Measurements from ENCODE around the gene COL5A3. TPM values are rescaled to one million over a fixed set of nuclear protein-coding genes. Genes with fewer than 3 reads are reported as not detected.

COL5A3 gene
- total and polyA plus RNA-seq, 2 of the 13 experiments (the other 11 are each of a cell fraction or from before 2014, with no cell fraction given) = 0.02 TPM; not detected in 1

GRCh38 chr19:10001899-10002298 is 8.4 kb downstream of the COL5A3 start:
- ATAC-seq = peak; percentile 89
- intact Hi-C loops (cut with micrococcal nuclease; ENCODE audit: unreplicated experiment) = loop anchor here (2.0 kb wide), 1 partner anchor 67 kb away; no protein-coding TSS in a partner anchor
- TF ChIP-seq ZNF281 (CRISPR knock-in tag; IDR thresholded peaks at IDR 0.05; ENCODE audit: borderline replicate concordance) (peak; percentile 22; the same call in 1 of the 2 replicates), MTA3 (CRISPR knock-in tag; IDR thresholded peaks at IDR 0.05) (no peak), ZNF503 (CRISPR knock-in tag; IDR thresholded peaks at IDR 0.05) (no peak), KDM5B (CRISPR knock-in tag; IDR thresholded peaks at IDR 0.05; ENCODE audit: borderline replicate concordance) (peak; percentile 63; the same call in 1 of the 2 replicates), KLF13 (CRISPR knock-in tag; IDR thresholded peaks at IDR 0.05) (no peak), SSRP1 (CRISPR knock-in tag; IDR thresholded peaks at IDR 0.05) (no peak), GABPB1 (CRISPR knock-in tag; IDR thresholded peaks at IDR 0.05) (peak; percentile 82), PAWR (CRISPR knock-in tag; IDR thresholded peaks at IDR 0.05; ENCODE audit: borderline replicate concordance) (no peak), MIER2 (CRISPR knock-in tag; IDR thresholded peaks at IDR 0.05) (peak; percentile 89), ZNF558 (CRISPR knock-in tag; IDR thresholded peaks at IDR 0.05; ENCODE audit: borderline replicate concordance) (no peak), CEBPG (CRISPR knock-in tag; IDR thresholded peaks at IDR 0.05) (0 out of 2 replicates have a peak, but pooled peaks have one; percentile 8), SIN3B (IDR thresholded peaks at IDR 0.05; ENCODE audit: low read length) (no peak), ZNF276 (CRISPR knock-in tag; IDR thresholded peaks at IDR 0.05; ENCODE audit: low read depth) (no peak), ZNF468 (CRISPR knock-in tag; IDR thresholded peaks at IDR 0.05) (no peak), ZNF761 (CRISPR knock-in tag; conservative IDR thresholded peaks at IDR 0.05) (no peak), SOX13 (IDR thresholded peaks at IDR 0.05) (no peak), SOX13 (CRISPR knock-in tag; conservative IDR thresholded peaks at IDR 0.05 in 1 of 2, IDR thresholded peaks at IDR 0.05 in 1 of 2) (peak in 1 of 2 experiments; percentile 55; a peak in 1 of 4 replicates), HNF1B (CRISPR knock-in tag; IDR thresholded peaks at IDR 0.05) (peak; percentile 78)

More at GRCh38 chr19:10001899-10002298, 8.4 kb downstream of the COL5A3 start:
- H3K36me3 ChIP-seq (replicated peaks in 1 of 2; ENCODE audit: control insufficient read depth in 1 of 2, insufficient read depth in 2 of 2, low read length in 2 of 2) = no peaks in the 10 kb centered on the region
- in situ Hi-C loops (cut with HindIII; ENCODE audit: extremely low pct_ligation_motif_present, low pct_unique_long_range_greater_than_20kb) = no loop called here
- no peak overlapping the region; the same call in 1 of the 2 replicates for H3K4me2 ChIP-seq (ENCODE audit: low read depth, low read length)
- DNase-seq (ENCODE audit: low spot score) (peak; percentile 63), FAIRE-seq (peak; percentile 40)
- no peak overlapping the region for H3K9ac ChIP-seq (ENCODE audit: insufficient read depth, low read depth, low read length)
- no peak overlapping the region for H3K4me3 ChIP-seq (replicated peaks in 1 of 3; ENCODE audit: insufficient read depth in 1 of 3, low read depth in 2 of 3, low read length in 3 of 3)
- BruUV-seq (replicated peaks) = no TSS peak
- H2AFZ ChIP-seq (ENCODE audit: low read length) = no peak overlapping the region
- H3K9me3 ChIP-seq (ENCODE audit: low read length) = no peaks in the 10 kb centered on the region
- ChIA-PET CTCF (ENCODE audit: low intra/inter-chr PET ratio, low total read pairs) (interaction anchor here (1.4 kb wide), 1 partner anchor 68 kb away, joined by 5 read pairs; no protein-coding TSS in a partner anchor), POLR2A (no interaction called here)
- peaks cover 12% of the 10 kb centered on the region for H3K4me1 ChIP-seq (ENCODE audit: insufficient read depth, low read length)
- no peak overlapping the region for H3K27ac ChIP-seq (ENCODE audit: extremely low read length, insufficient read depth, low read length)
- no peaks in the 10 kb centered on the region for H3K79me2 ChIP-seq (ENCODE audit: insufficient read depth, low read length)
- H3K27me3 ChIP-seq (ENCODE audit: control insufficient read depth in 1 of 2, insufficient read depth in 2 of 2, low read length in 2 of 2) = peaks cover 0 to 9% of the 10 kb centered on the region in 2 experiments; a peak in 2 of 5 replicates
- 14% methylated on average over 4 of the region's 6 CpGs for WGBS (ENCODE audit: low lambda C conversion rate)
- H4K20me1 ChIP-seq (ENCODE audit: insufficient read depth, low read length) = no peaks in the 10 kb centered on the region
